Tibial artery (tissue), 4 donors: ENCODE measurements around the gene HSPBAP1.

Experiments used
- DNase-seq, 2 donors: peaks; one replicate each; pipeline ENCODE4 v3.0.0-alpha.2; 2019
- H3K27ac ChIP-seq, 2 donors: fragments of 200-600 bp; sonication (generic) in 1 of 2; 1 replicate in 1 of 2; 2 replicates in 1 of 2; pipeline ENCODE4 v1.5.1; 2018 to 2019; ENCODE audit warnings: mild to moderate bottlenecking in 1 of 2
- H3K27me3 ChIP-seq, 2 donors: fragments of 200-600 bp; sonication (generic) in 1 of 2; one replicate each; pipeline versions ENCODE4 v1.5.1 to v1.6.0; 2016 to 2019
- H3K36me3 ChIP-seq, 3 donors: fragments of 200-600 bp; sonication (generic) in 2 of 3; one replicate each; pipeline ENCODE4 v1.5.1; 2016 to 2019; ENCODE audit warnings: mild to moderate bottlenecking in 2 of 3
- H3K4me1 ChIP-seq, 4 donors: fragments of 200-600 bp; sonication (generic) in 2 of 4; 1 replicate in 3 of 4; 2 replicates in 1 of 4; pipeline ENCODE4 v1.5.1; 2016 to 2019
- H3K4me3 ChIP-seq, 2 donors: fragments of 200-600 bp; sonication (generic) in 1 of 2; 1 replicate in 1 of 2; 2 replicates in 1 of 2; pipeline ENCODE4 v1.5.1; 2018 to 2019; ENCODE audit warnings: mild to moderate bottlenecking in 2 of 2
- H3K9me3 ChIP-seq, 3 donors: fragments of 200-600 bp; sonication (generic) in 1 of 3; one replicate each; pipeline ENCODE4 v1.5.1; 2016 to 2019
- intact Hi-C: fragments of 100-400 bp; cut with DNase I; formaldehyde crosslinking; loops from one replicate; pipeline ENCODE4 v1.15.0; 2023; ENCODE audit warnings: low total_unique reads
- TF ChIP-seq, protein P1 (sequence below), 2 experiments: fragments of 200-600 bp in 1 of 2; fragments of 450-650 bp in 1 of 2; IDR thresholded peaks; one replicate each; pipeline ENCODE4 v1.5.1; 2017 to 2019; ENCODE audit warnings: antibody characterized with exemption in 2 of 2, mild to moderate bottlenecking in 1 of 2, moderate library complexity in 1 of 2

HSPBAP1 gene

DNA sequence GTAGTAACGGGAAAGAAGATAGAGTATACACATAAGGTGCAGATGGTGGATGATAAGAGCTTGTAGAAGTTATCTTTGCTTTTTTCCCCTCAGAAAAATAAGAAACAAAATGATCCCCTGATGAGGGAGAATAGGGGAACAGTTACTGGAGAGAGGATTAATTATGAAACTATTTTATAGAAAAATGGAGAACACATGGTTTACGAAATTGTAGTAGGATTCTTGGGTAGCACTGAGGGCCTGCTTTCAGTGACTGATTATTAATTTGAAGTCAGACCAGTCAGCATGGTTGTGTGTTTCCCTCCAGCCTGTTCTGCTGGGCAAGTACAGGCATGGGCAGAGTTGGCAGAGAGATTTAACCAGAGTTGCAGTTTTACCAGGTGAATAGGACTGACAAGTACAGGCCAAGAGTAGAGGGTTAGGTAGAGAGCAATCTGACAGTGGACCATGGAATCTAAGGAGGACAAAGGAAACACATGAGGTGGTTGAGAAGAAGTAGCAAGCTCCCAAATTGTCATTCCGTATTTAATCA is 7.1 kb upstream of the HSPBAP1 start:
- no peaks in the 10 kb centered on the region for H3K27me3 ChIP-seq
- H3K4me3 ChIP-seq: no peak overlapping the region
- no peak overlapping the region for H3K27ac ChIP-seq
- intact Hi-C loops: no loop called here
- TF ChIP-seq, protein P1, sequence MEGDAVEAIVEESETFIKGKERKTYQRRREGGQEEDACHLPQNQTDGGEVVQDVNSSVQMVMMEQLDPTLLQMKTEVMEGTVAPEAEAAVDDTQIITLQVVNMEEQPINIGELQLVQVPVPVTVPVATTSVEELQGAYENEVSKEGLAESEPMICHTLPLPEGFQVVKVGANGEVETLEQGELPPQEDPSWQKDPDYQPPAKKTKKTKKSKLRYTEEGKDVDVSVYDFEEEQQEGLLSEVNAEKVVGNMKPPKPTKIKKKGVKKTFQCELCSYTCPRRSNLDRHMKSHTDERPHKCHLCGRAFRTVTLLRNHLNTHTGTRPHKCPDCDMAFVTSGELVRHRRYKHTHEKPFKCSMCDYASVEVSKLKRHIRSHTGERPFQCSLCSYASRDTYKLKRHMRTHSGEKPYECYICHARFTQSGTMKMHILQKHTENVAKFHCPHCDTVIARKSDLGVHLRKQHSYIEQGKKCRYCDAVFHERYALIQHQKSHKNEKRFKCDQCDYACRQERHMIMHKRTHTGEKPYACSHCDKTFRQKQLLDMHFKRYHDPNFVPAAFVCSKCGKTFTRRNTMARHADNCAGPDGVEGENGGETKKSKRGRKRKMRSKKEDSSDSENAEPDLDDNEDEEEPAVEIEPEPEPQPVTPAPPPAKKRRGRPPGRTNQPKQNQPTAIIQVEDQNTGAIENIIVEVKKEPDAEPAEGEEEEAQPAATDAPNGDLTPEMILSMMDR (IDR thresholded peaks at IDR 0.05): no peak
- DNase-seq: no peak
- H3K4me1 ChIP-seq: peaks cover 0 to 19% (median 11%) of the 10 kb centered on the region in 4 donors
- no peaks in the 10 kb centered on the region for H3K9me3 ChIP-seq
- H3K36me3 ChIP-seq: no peaks in the 10 kb centered on the region

DNA sequence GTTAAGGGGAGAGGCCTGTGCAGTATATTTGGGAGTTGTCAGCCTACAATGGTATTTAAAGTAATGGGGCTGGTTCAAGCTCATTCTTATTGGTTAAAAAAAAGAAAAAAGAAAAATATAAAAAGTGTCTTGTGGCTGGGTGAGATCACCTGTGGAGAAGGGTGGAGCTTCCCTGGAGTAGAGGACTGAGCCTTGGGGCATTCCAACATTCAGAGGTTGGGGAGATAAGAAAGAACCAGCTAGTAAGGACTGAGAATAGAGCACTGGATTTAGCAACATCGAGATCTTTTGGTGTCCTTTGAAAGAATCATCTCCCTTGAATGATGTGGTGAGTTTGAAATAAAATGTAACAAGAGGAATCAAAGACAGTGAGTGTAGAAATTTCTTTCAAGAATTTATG is 6.4 kb upstream of the HSPBAP1 start:
- Histone ChIP-seq H3K27me3 (no peaks in the 10 kb centered on the region), H3K4me3 (no peak overlapping the region), H3K27ac (no peak overlapping the region), H3K36me3 (no peaks in the 10 kb centered on the region), H3K4me1 (peaks cover 0 to 19% (median 11%) of the 10 kb centered on the region in 4 donors), H3K9me3 (no peaks in the 10 kb centered on the region)
- no peak for DNase-seq
- intact Hi-C loops: no loop called here
- TF ChIP-seq, protein P1 (IDR thresholded peaks at IDR 0.05): no peak

DNA sequence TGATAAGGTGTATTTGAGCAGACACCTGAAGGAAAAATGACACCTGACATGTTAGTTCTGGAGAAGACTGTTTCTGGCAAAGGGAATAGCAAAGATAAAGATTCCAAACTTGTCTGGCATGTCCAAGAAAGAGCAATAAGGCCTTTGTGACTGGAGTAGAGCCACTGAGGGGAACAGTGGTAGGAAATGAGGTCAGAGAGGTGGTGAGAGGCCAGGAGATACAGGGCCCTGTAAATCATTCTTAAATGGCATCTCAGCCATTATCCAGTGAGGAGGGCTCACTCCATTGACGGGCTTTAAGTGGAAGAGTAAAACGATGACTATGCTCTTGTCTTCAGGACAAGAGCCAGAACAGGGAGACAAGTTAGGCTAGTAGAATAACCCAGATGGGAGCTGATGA is 5.7 kb upstream of the HSPBAP1 start:
- Histone ChIP-seq H3K36me3 (no peaks in the 10 kb centered on the region), H3K4me3 (no peak overlapping the region), H3K4me1 (peaks cover 0 to 19% (median 11%) of the 10 kb centered on the region in 4 donors), H3K27me3 (no peaks in the 10 kb centered on the region), H3K27ac (no peak overlapping the region), H3K9me3 (no peaks in the 10 kb centered on the region)
- TF ChIP-seq, protein P1 (IDR thresholded peaks at IDR 0.05): no peak
- intact Hi-C loops: no loop called here
- DNase-seq: no peak

DNA sequence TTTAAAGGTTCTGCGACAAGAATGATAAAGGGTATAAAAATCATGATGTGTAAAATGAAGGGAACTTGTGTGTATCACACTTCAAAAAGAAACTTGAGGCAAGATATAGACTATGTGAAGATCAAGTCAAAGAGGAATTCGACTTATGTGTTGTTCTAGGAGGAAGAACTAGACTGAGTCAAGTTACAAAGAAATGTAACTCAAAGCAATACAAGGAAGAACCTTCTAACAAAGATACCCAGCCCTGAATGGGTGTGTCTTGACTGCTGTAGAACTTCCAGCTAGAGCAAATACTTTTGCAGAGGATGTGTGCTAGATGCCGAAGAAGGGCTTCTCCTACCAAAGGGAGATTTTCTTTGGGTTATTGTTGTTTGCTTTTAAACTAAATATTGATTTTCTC is 3.7 kb upstream of the HSPBAP1 start:
- H3K27me3 ChIP-seq: no peaks in the 10 kb centered on the region
- no peak overlapping the region for H3K4me3 ChIP-seq
- H3K4me1 ChIP-seq: peaks cover 0 to 24% (median 14%) of the 10 kb centered on the region in 4 donors
- no peak for DNase-seq
- TF ChIP-seq, protein P1 (IDR thresholded peaks at IDR 0.05): no peak
- no peaks in the 10 kb centered on the region for H3K9me3 ChIP-seq
- no peaks in the 10 kb centered on the region for H3K36me3 ChIP-seq
- intact Hi-C loops: no loop called here
- no peak overlapping the region for H3K27ac ChIP-seq

DNA sequence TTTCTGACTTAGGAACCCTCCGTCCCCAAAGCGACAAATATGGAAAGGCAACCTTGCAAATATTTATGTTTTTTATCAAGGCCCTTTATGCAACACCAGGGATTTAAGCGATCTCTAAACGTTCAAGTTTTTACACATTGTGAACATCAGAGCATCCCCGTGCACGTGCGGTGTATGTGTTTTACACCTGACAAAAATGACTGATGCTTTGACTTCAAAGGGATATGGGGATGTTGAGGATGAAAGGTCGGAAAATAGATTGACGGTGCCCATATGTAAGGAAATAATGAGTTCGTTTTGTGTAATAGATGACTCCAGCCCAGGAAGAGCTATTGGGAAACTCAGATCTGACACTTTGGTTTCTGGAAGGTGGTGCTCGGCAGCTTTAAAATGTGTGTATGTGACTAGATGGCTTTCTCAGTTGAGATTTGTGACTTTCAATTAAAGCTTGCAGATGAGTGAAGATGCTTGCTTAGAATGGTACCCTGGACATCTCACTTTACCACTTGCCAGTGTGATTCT is 2.1 kb upstream of the HSPBAP1 start:
- TF ChIP-seq, protein P1 (IDR thresholded peaks at IDR 0.05): no peak
- no peak for DNase-seq
- no peaks in the 10 kb centered on the region for H3K9me3 ChIP-seq
- peak overlapping the region; percentile 99 for H3K27ac ChIP-seq
- H3K27me3 ChIP-seq: no peaks in the 10 kb centered on the region
- intact Hi-C loops: no loop called here
- H3K4me3 ChIP-seq: peak overlapping the region; percentile 96
- H3K36me3 ChIP-seq: no peaks in the 10 kb centered on the region
- peaks cover 0 to 24% (median 14%) of the 10 kb centered on the region in 4 donors for H3K4me1 ChIP-seq
